GM13976 (cell line): ENCODE results near the gene HSD11B1L.

ENCODE experiments used
- DNase-seq: peaks from one replicate; pipeline ENCODE4 v3.0.0; 2012; ENCODE audit warnings: low spot score
- CTCF ChIP-seq: IDR thresholded peaks from 2 replicates; pipeline ENCODE4 v1.5.1; 2012; ENCODE audit warnings: borderline replicate concordance, mild to moderate bottlenecking; ENCODE audit not compliant: insufficient read depth; ENCODE audit errors: extremely low read depth, missing control alignments, control extremely low read depth
- in situ Hi-C: fragments of 300-500 bp; cut with MboI; formaldehyde crosslinking; loops from one replicate; pipeline ENCODE4 v1.12.0; 2022; ENCODE audit warnings: low sequenced_read_pairs, mixed read lengths, inconsistent platforms; ENCODE audit not compliant: unreplicated experiment

The HSD11B1L gene

GRCh38 chr19:5679289-5680083 lies 1.3 kb upstream of the HSD11B1L start:
- no peak for DNase-seq
- in situ Hi-C loops: no loop called here
- no peak for TF ChIP-seq CTCF

- in situ Hi-C loops: no loop called here
- no peak for DNase-seq
- TF ChIP-seq CTCF: no peak
These were observed 767 bp upstream of the HSD11B1L start for GRCh38 chr19:5680084-5680436.

- TF ChIP-seq CTCF: no peak
- no peak for DNase-seq
- in situ Hi-C loops: no loop called here
These were observed 722 bp downstream of the HSD11B1L start for GRCh38 chr19:5681391-5682106.

- in situ Hi-C loops: no loop called here
- no peak for TF ChIP-seq CTCF
- no peak for DNase-seq
These were observed 1.3 kb downstream of the HSD11B1L start for GRCh38 chr19:5682107-5682482.

- in situ Hi-C loops: no loop called here
- no peak for TF ChIP-seq CTCF
- DNase-seq: no peak
These were observed 2.5 kb downstream of the HSD11B1L start for GRCh38 chr19:5683177-5683886.

GRCh38 chr19:5684694-5685430 lies 4.0 kb downstream of the HSD11B1L start:
- no peak for DNase-seq
- in situ Hi-C loops: no loop called here
- no peak for TF ChIP-seq CTCF
